Nephron (organoid): ENCODE results near the gene RFX6.

ENCODE experiments used
- H3K27ac Mint-ChIP-seq, 3 experiments: 2 replicates each; pipeline ENCODE4 v1.8.0; 2020; ENCODE audit warnings: mixed read lengths in 3 of 3, mild to moderate bottlenecking in 2 of 3, moderate library complexity in 1 of 3
- H3K27me3 Mint-ChIP-seq: 2 replicates; pipeline ENCODE4 v1.8.0; 2021; ENCODE audit warnings: low read depth, mild to moderate bottlenecking, moderate library complexity, mixed read lengths
- H3K36me3 Mint-ChIP-seq: 2 replicates; pipeline ENCODE4 v1.8.0; 2020; ENCODE audit warnings: low read depth, mixed read lengths
- H3K4me1 Mint-ChIP-seq: 2 replicates; pipeline ENCODE4 v1.8.0; 2020; ENCODE audit warnings: mixed read lengths
- H3K4me3 Mint-ChIP-seq, 3 experiments: 2 replicates each; pipeline ENCODE4 v1.8.0; 2020; ENCODE audit warnings: mild to moderate bottlenecking in 3 of 3, mixed read lengths in 3 of 3, moderate library complexity in 2 of 3
- H3K9me3 Mint-ChIP-seq: 2 replicates; pipeline ENCODE4 v1.8.0; 2020; ENCODE audit warnings: mixed read lengths
- CTCF ChIP-seq, 3 experiments: fragments of 200-600 bp; sonication (generic); IDR thresholded peaks; one replicate each; pipeline ENCODE4 v1.5.0; 2021; ENCODE audit warnings: antibody characterized with exemption in 3 of 3; ENCODE audit not compliant: unreplicated experiment in 3 of 3

The RFX6 gene

GRCh38 chr6:116840091-116840490 is 37.0 kb upstream of the RFX6 start:
- Mint-ChIP-seq H3K36me3 (no peaks in the 10 kb centered on the region), H3K27ac (no peak overlapping the region), H3K4me3 (no peak overlapping the region), H3K4me1 (no peaks in the 10 kb centered on the region), H3K9me3 (no peaks in the 10 kb centered on the region), H3K27me3 (peaks cover 9% of the 10 kb centered on the region)
- TF ChIP-seq CTCF (IDR thresholded peaks at IDR 0.05; ENCODE audit: unreplicated experiment in 3 of 3), result no peak

- no peak overlapping the region for H3K27ac Mint-ChIP-seq
- H3K27me3 Mint-ChIP-seq, result peaks cover 9% of the 10 kb centered on the region
- H3K36me3 Mint-ChIP-seq, result no peaks in the 10 kb centered on the region
- H3K4me1 Mint-ChIP-seq, result no peaks in the 10 kb centered on the region
- H3K9me3 Mint-ChIP-seq, result no peaks in the 10 kb centered on the region
- no peak for TF ChIP-seq CTCF (IDR thresholded peaks at IDR 0.05; ENCODE audit: unreplicated experiment in 3 of 3)
- no peak overlapping the region for H3K4me3 Mint-ChIP-seq
Observed at GRCh38 chr6:116842459-116842858, 34.6 kb upstream of the RFX6 start.

GRCh38 chr6:116847227-116847626 is 29.8 kb upstream of the RFX6 start:
- peaks cover 3% of the 10 kb centered on the region for H3K9me3 Mint-ChIP-seq
- no peak overlapping the region for H3K4me3 Mint-ChIP-seq
- TF ChIP-seq CTCF (IDR thresholded peaks at IDR 0.05; ENCODE audit: unreplicated experiment in 3 of 3), result peak in 2 of 3 experiments; percentile 30 to 46
- peaks cover 4% of the 10 kb centered on the region for H3K27me3 Mint-ChIP-seq
- no peaks in the 10 kb centered on the region for H3K4me1 Mint-ChIP-seq
- H3K36me3 Mint-ChIP-seq, result no peaks in the 10 kb centered on the region
- H3K27ac Mint-ChIP-seq, result no peak overlapping the region

DNA sequence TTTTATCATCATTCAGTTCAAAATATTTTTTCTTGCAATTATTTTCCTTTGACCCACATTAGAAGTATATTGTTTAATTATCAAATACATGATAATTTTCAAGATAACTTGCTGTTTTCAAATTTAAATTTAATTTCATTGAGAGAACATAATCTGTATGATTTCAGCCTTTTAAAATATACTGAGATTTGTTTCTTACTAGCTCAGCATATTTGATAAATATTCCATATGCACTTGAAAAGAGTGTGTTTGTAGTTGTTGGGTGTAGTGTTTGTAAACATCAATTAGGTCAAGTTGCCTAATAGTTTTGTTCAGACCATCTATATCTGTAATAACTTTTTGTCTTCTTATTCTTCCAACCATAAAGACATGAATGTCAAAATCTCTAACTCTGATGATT is 19.0 kb upstream of the RFX6 start:
- Mint-ChIP-seq H3K27me3 (no peaks in the 10 kb centered on the region), H3K4me3 (no peak overlapping the region), H3K4me1 (no peaks in the 10 kb centered on the region), H3K36me3 (no peaks in the 10 kb centered on the region), H3K27ac (no peak overlapping the region), H3K9me3 (peaks cover 30% of the 10 kb centered on the region)
- TF ChIP-seq CTCF (IDR thresholded peaks at IDR 0.05; ENCODE audit: unreplicated experiment in 3 of 3), result no peak

DNA sequence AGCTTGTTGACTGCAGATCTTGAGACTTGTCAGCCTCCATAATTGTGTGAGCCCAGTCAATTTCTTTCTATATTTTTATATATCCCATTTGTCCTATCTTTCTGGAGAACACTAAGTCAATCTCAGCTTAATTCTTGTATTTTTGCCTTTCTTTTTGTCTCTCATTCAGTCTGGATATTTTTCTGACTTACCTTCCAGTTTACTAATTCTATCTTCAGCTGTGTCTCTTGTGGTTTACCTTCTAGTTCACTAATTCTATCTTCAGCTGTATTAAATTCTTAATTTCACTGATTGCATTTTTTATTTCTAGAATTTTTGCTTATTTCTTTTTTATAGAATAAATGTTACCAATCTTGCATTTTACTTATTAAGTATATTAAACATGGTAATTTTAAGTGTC is 17.8 kb upstream of the RFX6 start:
- Mint-ChIP-seq H3K27ac (no peak overlapping the region), H3K9me3 (peaks cover 20% of the 10 kb centered on the region), H3K4me1 (no peaks in the 10 kb centered on the region), H3K27me3 (no peaks in the 10 kb centered on the region), H3K36me3 (no peaks in the 10 kb centered on the region), H3K4me3 (no peak overlapping the region)
- TF ChIP-seq CTCF (IDR thresholded peaks at IDR 0.05; ENCODE audit: unreplicated experiment in 3 of 3), result no peak

DNA sequence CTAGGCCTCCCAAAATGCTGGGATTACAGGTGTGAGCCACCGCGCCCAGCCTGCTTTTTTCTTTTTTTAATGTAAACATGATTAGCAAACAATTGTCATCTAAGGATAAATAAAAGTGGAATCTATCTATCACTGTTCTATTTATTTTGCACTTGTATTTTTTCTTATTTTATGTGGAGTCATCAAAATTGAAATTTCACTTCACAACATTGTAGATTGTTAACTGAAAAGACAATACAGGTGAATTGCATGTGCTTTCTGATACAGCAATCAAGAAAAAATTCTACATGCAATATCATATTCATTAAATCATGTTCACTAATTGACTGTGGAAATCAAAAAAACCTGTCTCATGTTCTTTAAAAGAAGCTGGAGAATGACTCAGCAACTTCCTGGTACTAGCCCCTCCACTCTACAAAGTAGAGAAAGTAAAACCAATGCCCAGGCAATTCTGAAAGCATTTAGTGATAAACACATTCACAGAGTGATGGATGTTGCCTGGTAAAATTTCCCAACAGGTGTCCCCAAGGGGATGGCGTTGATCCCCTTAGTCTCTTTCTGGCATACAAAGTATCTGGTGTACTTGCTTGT is 10.7 kb upstream of the RFX6 start:
- Mint-ChIP-seq H3K36me3 (no peaks in the 10 kb centered on the region), H3K4me3 (no peak overlapping the region), H3K27ac (no peak overlapping the region), H3K27me3 (no peaks in the 10 kb centered on the region), H3K9me3 (no peaks in the 10 kb centered on the region), H3K4me1 (no peaks in the 10 kb centered on the region)
- no peak for TF ChIP-seq CTCF (IDR thresholded peaks at IDR 0.05; ENCODE audit: unreplicated experiment in 3 of 3)
